ENCODE measurements around the gene TSACC.
A peak's percentile ranks its signal among the peaks of the same experiment; 100 is the strongest.
"Not testable (repeated sequence)": the region's sequence is repeated elsewhere in the genome, so short reads cannot be mapped to it uniquely, and the experiment has no call there.

Gene TSACC

GRCh38 chr1:156337888-156338179 lies 492 bp upstream of the TSACC start:
- H3K27me3 ChIP-seq (replicated peaks), result no peaks in the 10 kb centered on the region
- DNase-seq, result no peak
- in situ Hi-C loops (cut with HindIII; ENCODE audit: low pct_ligation_motif_present, low sequenced_read_pairs), result no loop called here

GRCh38 chr1:156342166-156342955 lies 4.0 kb downstream of the TSACC start:
- no peaks in the 10 kb centered on the region for H3K27me3 ChIP-seq (replicated peaks)
- TF ChIP-seq CTCF (IDR thresholded peaks at IDR 0.05; ENCODE audit: low read depth, low read length, missing control alignments), result no peak
- DNase-seq, result peak; percentile 22
- in situ Hi-C loops (cut with HindIII; ENCODE audit: low pct_ligation_motif_present, low sequenced_read_pairs), result no loop called here
- H3K27ac ChIP-seq, result no peak overlapping the region
- H3K4me3 ChIP-seq (ENCODE audit: low read depth, low read length), result no peak overlapping the region
- no peaks in the 10 kb centered on the region for H3K36me3 ChIP-seq (replicated peaks)

More at GRCh38 chr1:156337888-156338179, 492 bp upstream of the TSACC start:
- Histone ChIP-seq H3K36me3 (replicated peaks) (peaks cover 27% of the 10 kb centered on the region), H3K27ac (peak overlapping the region; percentile 75), H3K4me3 (ENCODE audit: low read depth, low read length) (peak overlapping the region; percentile 96)
- TF ChIP-seq CTCF (IDR thresholded peaks at IDR 0.05; ENCODE audit: low read depth, low read length, missing control alignments), result peak; percentile 14

- Histone ChIP-seq H3K36me3 (replicated peaks) (no peaks in the 10 kb centered on the region), H3K27me3 (replicated peaks) (no peaks in the 10 kb centered on the region), H3K27ac (no peak overlapping the region), H3K4me3 (ENCODE audit: low read depth, low read length) (no peak overlapping the region)
- in situ Hi-C loops (cut with HindIII; ENCODE audit: low pct_ligation_motif_present, low sequenced_read_pairs), result no loop called here
- no peak for TF ChIP-seq CTCF (IDR thresholded peaks at IDR 0.05; ENCODE audit: low read depth, low read length, missing control alignments)
- no peak for DNase-seq
Measured at GRCh38 chr1:156344409-156344808, 6.1 kb downstream of the TSACC start.

GRCh38 chr1:156346035-156346434 lies 7.7 kb downstream of the TSACC start:
- H3K27me3 ChIP-seq (replicated peaks); H3K27ac ChIP-seq; H3K36me3 ChIP-seq (replicated peaks); in situ Hi-C loops (cut with HindIII; ENCODE audit: low pct_ligation_motif_present, low sequenced_read_pairs); H3K4me3 ChIP-seq (ENCODE audit: low read depth, low read length); DNase-seq: not testable (repeated sequence)

GRCh38 chr1:156346636-156347035 lies 8.3 kb downstream of the TSACC start:
- in situ Hi-C loops (cut with HindIII; ENCODE audit: low pct_ligation_motif_present, low sequenced_read_pairs), result no loop called here
- no peaks in the 10 kb centered on the region for H3K27me3 ChIP-seq (replicated peaks)
- no peaks in the 10 kb centered on the region for H3K36me3 ChIP-seq (replicated peaks)
- H3K27ac ChIP-seq, result no peak overlapping the region
- no peak for DNase-seq
- H3K4me3 ChIP-seq (ENCODE audit: low read depth, low read length), result no peak overlapping the region
- no peak for TF ChIP-seq CTCF (IDR thresholded peaks at IDR 0.05; ENCODE audit: low read depth, low read length, missing control alignments)

- Histone ChIP-seq H3K27ac (no peak overlapping the region), H3K27me3 (replicated peaks) (no peaks in the 10 kb centered on the region), H3K36me3 (replicated peaks) (no peaks in the 10 kb centered on the region), H3K4me3 (ENCODE audit: low read depth, low read length) (no peak overlapping the region)
- DNase-seq, result peak; percentile 28
- no peak for TF ChIP-seq CTCF (IDR thresholded peaks at IDR 0.05; ENCODE audit: low read depth, low read length, missing control alignments)
- in situ Hi-C loops (cut with HindIII; ENCODE audit: low pct_ligation_motif_present, low sequenced_read_pairs), result no loop called here
Measured at GRCh38 chr1:156347331-156347730, 9.0 kb downstream of the TSACC start.

GRCh38 chr1:156352481-156352880 lies 14.2 kb downstream of the TSACC start:
- H3K27me3 ChIP-seq (replicated peaks); H3K4me3 ChIP-seq (ENCODE audit: low read depth, low read length); H3K27ac ChIP-seq; DNase-seq; in situ Hi-C loops (cut with HindIII; ENCODE audit: low pct_ligation_motif_present, low sequenced_read_pairs); H3K36me3 ChIP-seq (replicated peaks): not testable (repeated sequence)
